GM20000 (cell line): ENCODE measurements around the gene GPR156.

Source experiments
- DNase-seq: peaks from one replicate; pipeline ENCODE4 v3.0.0; 2012; ENCODE audit warnings: low spot score
- TF ChIP-seq, protein P1 (sequence below): IDR thresholded peaks from 2 replicates; pipeline ENCODE4 v1.5.1; 2012; ENCODE audit warnings: mild to moderate bottlenecking, control low read depth; ENCODE audit errors: extremely low read depth, missing control alignments

The GPR156 gene

GRCh38 chr3:120119846-120120510 is 165.0 kb downstream of the GPR156 start:
- no peak for DNase-seq
- TF ChIP-seq, protein P1, sequence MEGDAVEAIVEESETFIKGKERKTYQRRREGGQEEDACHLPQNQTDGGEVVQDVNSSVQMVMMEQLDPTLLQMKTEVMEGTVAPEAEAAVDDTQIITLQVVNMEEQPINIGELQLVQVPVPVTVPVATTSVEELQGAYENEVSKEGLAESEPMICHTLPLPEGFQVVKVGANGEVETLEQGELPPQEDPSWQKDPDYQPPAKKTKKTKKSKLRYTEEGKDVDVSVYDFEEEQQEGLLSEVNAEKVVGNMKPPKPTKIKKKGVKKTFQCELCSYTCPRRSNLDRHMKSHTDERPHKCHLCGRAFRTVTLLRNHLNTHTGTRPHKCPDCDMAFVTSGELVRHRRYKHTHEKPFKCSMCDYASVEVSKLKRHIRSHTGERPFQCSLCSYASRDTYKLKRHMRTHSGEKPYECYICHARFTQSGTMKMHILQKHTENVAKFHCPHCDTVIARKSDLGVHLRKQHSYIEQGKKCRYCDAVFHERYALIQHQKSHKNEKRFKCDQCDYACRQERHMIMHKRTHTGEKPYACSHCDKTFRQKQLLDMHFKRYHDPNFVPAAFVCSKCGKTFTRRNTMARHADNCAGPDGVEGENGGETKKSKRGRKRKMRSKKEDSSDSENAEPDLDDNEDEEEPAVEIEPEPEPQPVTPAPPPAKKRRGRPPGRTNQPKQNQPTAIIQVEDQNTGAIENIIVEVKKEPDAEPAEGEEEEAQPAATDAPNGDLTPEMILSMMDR = no peak
